Measurements from ENCODE around the gene HNRNPUL1. TPM values are rescaled to one million over a fixed set of nuclear protein-coding genes. Genes with fewer than 3 reads are reported as not detected.

HNRNPUL1 gene
- total and polyA plus RNA-seq, 2 of the 8 experiments (the other 6 are each of a cell fraction or from before 2014, with no cell fraction given), result 99.5 to 264 TPM

DNA sequence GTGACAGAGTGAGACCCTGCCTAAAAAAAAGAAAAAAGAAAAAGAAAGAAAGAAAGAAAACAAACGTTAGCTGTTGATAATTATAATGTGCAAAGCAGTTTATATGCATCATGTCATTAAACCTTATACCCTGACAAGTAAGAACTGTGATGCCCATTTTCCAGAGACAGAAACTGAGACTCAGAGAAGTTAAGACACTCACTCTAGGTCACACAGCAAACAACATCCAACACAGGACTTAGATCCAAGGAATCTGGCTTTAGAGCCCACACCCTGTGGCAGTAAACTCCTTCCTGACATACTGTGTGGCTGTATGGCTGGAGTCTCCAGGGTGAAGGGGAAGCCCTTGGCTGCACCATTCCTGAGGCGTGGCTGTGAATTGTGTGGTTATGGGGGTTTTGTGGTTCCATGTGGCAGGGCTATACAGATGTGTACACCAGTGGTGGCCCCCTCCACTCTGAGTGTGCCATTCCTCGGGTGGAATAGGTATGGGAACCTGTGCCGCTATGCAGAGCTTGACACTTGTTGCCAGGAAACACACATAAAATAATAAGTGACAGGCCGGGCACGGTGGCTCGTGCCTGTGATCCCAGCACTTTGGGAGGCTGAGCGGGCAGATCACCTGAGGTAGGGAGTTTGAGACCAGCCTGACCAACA, 29.5 kb upstream of the HNRNPUL1 start:
- Histone ChIP-seq H3K4me3 (ENCODE audit: extremely low read depth in 1 of 4, insufficient read depth in 2 of 4, low read depth in 3 of 4, low read length in 4 of 4) (no peak overlapping the region), H2BK15ac (ENCODE audit: low read length) (no peak overlapping the region), H2BK5ac (ENCODE audit: low read depth, low read length) (no peak overlapping the region), H2AK5ac (ENCODE audit: low read depth, low read length) (no peak overlapping the region), H2BK20ac (ENCODE audit: low read length) (no peak overlapping the region), H3K79me2 (ENCODE audit: control insufficient read depth in 1 of 2, insufficient read depth in 2 of 2, low read length in 2 of 2) (no peaks in the 10 kb centered on the region), H3K27ac (ENCODE audit: low read depth, low read length) (no peak overlapping the region), H3K4me1 (replicated peaks in 1 of 4; ENCODE audit: control insufficient read depth in 3 of 4, insufficient read depth in 4 of 4, low read length in 3 of 4) (no peaks in the 10 kb centered on the region; a peak in 1 of 7 replicates), H2BK120ac (replicated peaks; ENCODE audit: low read depth, low read length) (no peak overlapping the region), H3K9ac (replicated peaks in 1 of 4; ENCODE audit: extremely low read depth in 1 of 4, low read depth in 3 of 4, low read length in 3 of 4) (no peak overlapping the region), H3K14ac (ENCODE audit: insufficient read length) (no peak overlapping the region), H3K23me2 (ENCODE audit: low read depth, low read length) (peaks cover 10% of the 10 kb centered on the region; the same call in 1 of the 2 replicates), H3K9me3 (ENCODE audit: insufficient read depth in 2 of 2, low read depth in 1 of 2, low read length in 1 of 2) (no peaks in the 10 kb centered on the region; a peak in 1 of 4 replicates), H3K4ac (replicated peaks; ENCODE audit: insufficient read length, low read depth, low read length) (no peak overlapping the region), H4K5ac (ENCODE audit: insufficient read length, low read depth, low read length) (no peak overlapping the region), H4K8ac (ENCODE audit: extremely low read depth, insufficient read depth, low read length) (no peak overlapping the region), H4K20me1 (replicated peaks in 1 of 2; ENCODE audit: control insufficient read depth in 1 of 2, insufficient read depth in 2 of 2, low read length in 2 of 2) (peaks cover 0 to 13% of the 10 kb centered on the region in 2 experiments), H3K18ac (ENCODE audit: extremely low read depth, low read length) (no peak overlapping the region), H3K23ac (ENCODE audit: insufficient read length) (no peak overlapping the region), H3K56ac (replicated peaks; ENCODE audit: insufficient read length, low read depth, low read length) (no peak overlapping the region), H2BK12ac (ENCODE audit: low read depth, low read length) (no peak overlapping the region), H2AFZ (ENCODE audit: low read length) (no peak overlapping the region), H3K36me3 (ENCODE audit: control insufficient read depth in 2 of 4, insufficient read depth in 4 of 4, low read length in 3 of 4) (peaks cover 5 to 37% (median 5%) of the 10 kb centered on the region in 4 experiments; a peak in 6 of 8 replicates), H3K4me2 (ENCODE audit: insufficient read depth in 1 of 2, low read depth in 2 of 2, low read length in 2 of 2) (no peak overlapping the region), H4K91ac (replicated peaks; ENCODE audit: insufficient read length, low read length) (no peak overlapping the region), H3K79me1 (ENCODE audit: low read depth, low read length) (peaks cover 4% of the 10 kb centered on the region; the same call in 1 of the 2 replicates), H3K27me3 (replicated peaks in 1 of 4; ENCODE audit: control insufficient read depth in 3 of 4, extremely low read depth in 1 of 4, insufficient read depth in 3 of 4, low read length in 3 of 4) (no peaks in the 10 kb centered on the region)
- 99% methylated on average over 8 of the region's 8 CpGs; no CpG with 5 or more reads in 1 of the 2 experiments for WGBS, 2 experiments (ENCODE audit: extremely low coverage in 1 of 2, insufficient coverage in 1 of 2, insufficient read length in 1 of 2, insufficient replicate concordance in 2 of 2, low coverage in 1 of 2, low lambda C conversion rate in 2 of 2, missing lambda C conversion rate in 1 of 2)
- ChIA-PET CTCF (ENCODE audit: partially characterized antibody) (interaction anchor here (0.7 to 0.8 kb wide), 2 partner anchors 22 to 30 kb away, joined by 3 read pairs; no protein-coding TSS in a partner anchor), POLR2A (ENCODE audit: partially characterized antibody) (interaction anchor here (0.7 to 7.5 kb wide), 5 partner anchors 10 to 39 kb away, joined by 3 to 49 read pairs (median 3); partner anchors contain the start of gene AXL)
- TF ChIP-seq KDM1A (IDR thresholded peaks at IDR 0.05; ENCODE audit: borderline replicate concordance, low read length), result peak; percentile 14; the same call in 1 of the 2 replicates
- TF ChIP-seq, protein P1, sequence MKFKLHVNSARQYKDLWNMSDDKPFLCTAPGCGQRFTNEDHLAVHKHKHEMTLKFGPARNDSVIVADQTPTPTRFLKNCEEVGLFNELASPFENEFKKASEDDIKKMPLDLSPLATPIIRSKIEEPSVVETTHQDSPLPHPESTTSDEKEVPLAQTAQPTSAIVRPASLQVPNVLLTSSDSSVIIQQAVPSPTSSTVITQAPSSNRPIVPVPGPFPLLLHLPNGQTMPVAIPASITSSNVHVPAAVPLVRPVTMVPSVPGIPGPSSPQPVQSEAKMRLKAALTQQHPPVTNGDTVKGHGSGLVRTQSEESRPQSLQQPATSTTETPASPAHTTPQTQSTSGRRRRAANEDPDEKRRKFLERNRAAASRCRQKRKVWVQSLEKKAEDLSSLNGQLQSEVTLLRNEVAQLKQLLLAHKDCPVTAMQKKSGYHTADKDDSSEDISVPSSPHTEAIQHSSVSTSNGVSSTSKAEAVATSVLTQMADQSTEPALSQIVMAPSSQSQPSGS (IDR thresholded peaks at IDR 0.05; ENCODE audit: low read length), result no peak
- DNase-seq (ENCODE audit: low read depth in 1 of 2, low spot score in 2 of 2) (no peak), FAIRE-seq (no peak)
